Lung microvascular endothelial cell (primary cell): ENCODE data around the gene PLPP4. TPM values are rescaled to one million over a fixed set of nuclear protein-coding genes. Genes with fewer than 3 reads are reported as not detected.
A peak's percentile ranks its signal among the peaks of the same experiment; 100 is the strongest.

Source experiments
- DNase-seq, 2 donors: peaks; one replicate each; pipeline versions ENCODE4 v3.0.0 to v3.0.0-alpha.2; 2010; ENCODE audit warnings: low read depth in 2 of 2
- total RNA-seq: library from RNA; depleted of rRNA; stranded (reverse); fragments of >200 nt; gene quantifications from 2 replicates; pipeline ENCODE4 v1.2.1, GENCODE V29; 2014

The PLPP4 gene
- total RNA-seq, 1 donor from 2014 or later, result 0.20 TPM

DNA sequence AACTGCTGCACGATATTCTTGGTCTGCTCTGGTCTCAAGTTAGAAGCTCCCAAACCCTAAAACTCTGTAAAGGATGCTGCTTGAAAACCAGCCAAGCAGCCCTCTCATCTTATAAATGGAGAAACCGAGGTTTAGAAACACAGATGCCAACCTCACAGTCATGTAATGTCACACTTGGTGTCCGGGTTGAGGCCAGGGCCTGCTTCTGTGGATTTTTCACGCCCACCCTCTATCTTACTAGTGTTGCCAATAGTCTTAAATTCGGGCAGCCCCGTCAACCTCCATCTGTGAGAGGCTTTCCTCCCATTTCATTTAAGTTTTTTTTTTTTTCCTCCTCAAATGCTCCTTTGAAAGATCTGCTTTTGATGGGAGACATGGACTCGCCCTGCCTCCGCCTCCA, 28.9 kb downstream of the PLPP4 start:
- no peak for DNase-seq

DNA sequence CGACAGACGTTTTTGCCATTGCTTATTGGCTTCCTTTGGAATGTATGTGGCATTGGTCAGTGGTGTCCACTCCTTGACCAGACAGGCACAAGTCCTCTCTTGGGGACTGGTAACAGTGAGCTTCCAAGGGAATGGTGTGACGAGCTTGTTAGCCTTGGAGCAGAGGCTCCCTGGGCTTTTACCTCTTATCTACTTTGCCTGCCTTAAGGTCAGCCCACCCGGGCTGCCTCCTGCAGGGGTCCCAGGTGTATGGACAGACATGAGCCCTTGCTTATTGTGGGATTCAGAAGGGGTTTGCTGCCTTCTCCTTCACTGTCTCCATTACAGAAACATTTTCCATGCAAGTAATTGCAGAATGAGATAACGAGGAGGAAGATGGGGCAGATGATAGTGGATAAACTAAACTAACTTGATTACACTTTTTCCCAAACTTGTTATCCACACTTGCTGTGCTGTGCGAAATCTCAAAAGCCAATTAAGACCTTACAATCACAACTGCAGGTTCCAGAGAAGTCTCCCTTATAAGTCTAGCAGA, 29.7 kb downstream of the PLPP4 start:
- DNase-seq, result no peak

GRCh38 chr10:120490288-120490687, 33.3 kb downstream of the PLPP4 start:
- DNase-seq, result no peak

DNA sequence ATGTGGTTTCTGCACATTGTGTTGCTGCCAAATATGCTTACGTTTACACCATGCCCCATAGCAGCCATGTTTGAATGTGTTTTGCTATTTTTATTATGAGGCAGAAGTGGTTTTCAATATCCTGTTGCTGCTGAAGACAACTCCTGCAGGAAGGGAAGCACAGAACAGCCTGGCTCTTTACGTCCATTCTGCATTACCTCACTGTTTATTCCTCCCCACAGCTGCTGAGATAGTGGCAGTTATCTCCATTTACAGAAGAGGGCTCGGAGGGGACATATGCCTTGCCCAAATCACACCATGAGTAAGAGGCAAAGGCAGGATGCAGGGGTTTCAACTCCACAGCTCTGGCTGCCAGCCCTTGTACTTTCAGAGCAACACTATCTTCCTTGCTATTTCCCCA, 35.3 kb downstream of the PLPP4 start:
- DNase-seq, result peak in 1 of 2 donors; percentile 54

DNA sequence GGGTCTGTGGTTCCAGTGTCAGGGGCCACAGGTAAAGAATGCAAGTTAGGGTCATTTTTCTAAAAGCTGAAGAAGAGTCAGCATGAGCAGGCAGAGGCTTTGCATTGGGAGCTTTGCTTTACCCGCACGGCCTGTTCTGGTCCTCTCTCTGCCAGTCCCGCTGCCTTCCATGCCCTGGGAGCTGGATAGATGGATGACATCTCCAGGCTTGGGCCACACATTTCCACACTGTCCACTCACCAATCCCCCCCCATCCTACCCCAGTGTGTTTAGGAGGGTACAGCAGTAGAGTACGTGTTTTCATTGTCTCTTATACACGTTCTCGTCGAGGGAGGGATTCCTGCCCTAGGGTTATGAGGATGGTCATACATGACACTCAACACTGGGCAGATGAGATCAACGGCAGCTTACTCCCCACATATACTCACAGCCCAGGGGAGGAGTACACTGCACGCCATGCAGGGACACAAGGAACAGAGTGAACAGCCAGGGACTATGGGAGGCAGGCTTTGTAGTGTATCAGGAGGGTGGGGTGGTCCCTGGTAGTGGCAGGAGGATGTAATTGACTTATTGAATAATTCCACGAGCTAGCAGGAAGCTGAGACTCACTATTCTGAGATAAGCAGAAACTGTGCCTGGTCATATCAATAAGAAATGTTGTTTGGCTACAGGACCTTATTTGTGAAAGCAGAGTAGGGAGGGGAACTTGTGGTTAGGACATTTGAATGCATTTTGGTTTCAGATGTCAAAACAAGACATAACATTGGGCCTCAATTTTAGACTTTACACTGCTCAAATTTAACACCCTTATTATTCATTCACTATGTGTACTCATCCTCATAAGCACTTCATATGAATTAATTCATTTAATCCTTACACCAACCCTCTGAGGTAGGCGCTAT, 36.6 kb downstream of the PLPP4 start:
- no peak for DNase-seq

DNA sequence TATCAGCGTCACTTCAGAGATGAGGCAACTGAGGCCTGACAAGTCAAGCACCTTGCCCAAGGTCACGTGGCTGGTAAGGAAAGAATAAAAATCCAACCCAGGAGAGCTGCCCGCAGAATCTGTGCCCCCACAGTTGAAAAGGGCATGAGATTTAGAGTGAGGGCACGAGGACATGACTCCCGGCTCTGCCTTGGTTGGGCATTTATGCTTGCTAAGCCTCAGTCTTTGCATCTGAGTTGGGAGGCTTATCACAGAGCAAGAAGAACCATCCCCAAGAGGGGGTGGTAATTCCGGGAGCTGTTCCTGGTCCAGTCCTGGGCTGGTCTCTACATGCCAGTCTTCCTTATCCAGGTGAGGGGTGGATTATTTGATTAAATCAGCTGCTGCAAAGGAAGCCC, 37.3 kb downstream of the PLPP4 start:
- DNase-seq, result no peak

GRCh38 chr10:120495226-120496009, 38.4 kb downstream of the PLPP4 start:
- peak in 1 of 2 donors; percentile 57 for DNase-seq

DNA sequence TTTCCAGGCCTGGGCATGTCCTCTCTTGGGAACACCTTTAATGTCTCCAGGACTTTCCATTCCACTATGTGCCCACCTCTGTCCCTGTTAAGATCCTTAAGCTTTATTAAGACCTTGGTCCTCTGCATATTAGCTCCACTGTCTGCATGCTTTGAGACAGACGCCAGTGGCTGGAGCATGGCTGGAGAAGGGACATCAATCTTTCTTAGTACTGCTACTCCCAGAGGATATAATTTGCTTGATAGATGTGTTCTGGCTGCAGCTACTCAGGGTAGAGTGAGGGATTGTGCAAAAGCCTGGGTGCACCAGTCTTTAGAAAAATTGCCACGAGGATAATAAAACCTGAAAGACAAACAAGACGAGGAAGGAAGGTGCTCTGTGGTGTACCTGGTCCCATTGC, 42.9 kb downstream of the PLPP4 start:
- no peak for DNase-seq

GRCh38 chr10:120503689-120504088, 46.7 kb downstream of the PLPP4 start:
- DNase-seq, result peak in 1 of 2 donors; percentile 28

DNA sequence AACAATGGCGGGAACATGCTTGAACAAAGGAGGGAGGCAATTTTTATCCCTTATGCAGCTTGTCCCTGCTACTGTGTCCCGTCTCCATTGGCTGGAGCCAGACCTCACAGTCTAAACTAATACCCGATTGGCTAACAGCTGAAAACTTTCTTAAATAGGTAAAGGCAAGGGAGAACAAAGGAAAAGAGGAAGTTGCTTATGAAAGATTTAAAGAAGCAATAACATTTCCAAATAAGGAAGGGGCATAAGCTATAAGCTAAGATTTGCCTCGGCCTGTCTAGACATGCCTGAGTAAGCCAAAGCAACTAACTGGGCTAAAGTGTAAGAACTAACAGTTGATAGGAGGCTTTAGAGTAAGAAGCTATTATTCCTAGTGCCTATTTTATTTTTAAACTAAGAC, 47.2 kb downstream of the PLPP4 start:
- peak in 1 of 2 donors; percentile 29 for DNase-seq

DNA sequence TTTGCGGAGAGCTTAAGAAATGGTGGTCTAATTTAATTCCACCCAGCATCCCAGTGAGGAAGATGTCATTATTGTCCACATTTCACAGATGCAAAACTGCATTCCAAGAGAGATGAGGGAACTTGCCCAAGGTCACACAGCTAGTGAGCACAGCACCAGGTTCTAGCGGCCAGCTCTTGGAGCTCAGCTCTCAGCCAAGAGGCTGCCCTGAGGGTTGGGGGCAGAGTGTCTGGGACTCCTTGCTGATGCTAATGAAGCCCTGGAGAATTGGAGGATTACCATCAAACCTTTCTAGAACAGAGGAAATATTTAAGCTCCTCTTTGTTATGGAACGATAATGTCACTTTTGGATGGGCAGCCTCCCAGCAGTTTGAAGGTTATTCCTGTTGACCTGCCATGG, 48.0 kb downstream of the PLPP4 start:
- DNase-seq, result no peak

DNA sequence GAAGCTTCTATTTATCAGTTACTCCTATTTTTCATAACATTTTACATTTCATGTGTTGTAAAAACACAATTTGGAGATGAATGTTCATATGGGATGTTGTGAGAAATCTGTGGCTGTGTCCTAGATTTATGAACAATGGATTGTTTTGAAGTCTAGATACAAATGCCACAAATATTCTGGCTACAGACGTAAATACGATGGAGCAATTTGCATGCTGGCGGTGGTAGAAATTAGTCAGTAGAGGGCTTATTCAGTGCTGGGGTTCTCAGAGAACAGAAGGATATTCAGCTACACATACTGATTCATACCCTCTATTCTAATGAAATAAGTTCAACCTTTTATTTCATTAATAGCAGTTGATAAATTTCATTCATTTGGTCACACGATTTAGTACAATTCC, 48.8 kb downstream of the PLPP4 start:
- no peak for DNase-seq

- DNase-seq, result no peak
These were observed 49.6 kb downstream of the PLPP4 start for GRCh38 chr10:120506674-120507073.

- no peak for DNase-seq
These were observed 50.1 kb downstream of the PLPP4 start for GRCh38 chr10:120507175-120507574.

- no peak for DNase-seq
These were observed 50.6 kb downstream of the PLPP4 start for GRCh38 chr10:120507651-120508050.

DNA sequence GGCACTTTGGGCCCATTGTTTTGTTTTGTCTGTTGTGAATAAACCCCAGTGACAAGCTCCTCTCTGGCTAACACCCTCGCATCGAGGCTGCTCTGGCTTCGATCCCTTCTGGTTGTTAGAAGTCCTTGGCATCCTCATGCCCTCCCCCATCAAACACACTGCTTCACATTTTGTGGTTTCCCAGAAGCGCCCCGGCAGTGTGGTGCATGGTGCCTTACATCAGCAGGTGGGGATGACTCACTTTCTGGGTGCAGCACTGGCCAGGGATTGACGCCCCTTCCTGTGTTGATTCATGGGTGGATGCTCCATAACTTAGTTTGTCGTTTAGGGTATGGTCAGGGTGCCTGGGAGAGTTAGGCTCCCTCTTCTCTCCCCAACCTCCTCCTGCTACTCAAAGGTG, 51.4 kb downstream of the PLPP4 start:
- peak in 1 of 2 donors; percentile 68 for DNase-seq

DNA sequence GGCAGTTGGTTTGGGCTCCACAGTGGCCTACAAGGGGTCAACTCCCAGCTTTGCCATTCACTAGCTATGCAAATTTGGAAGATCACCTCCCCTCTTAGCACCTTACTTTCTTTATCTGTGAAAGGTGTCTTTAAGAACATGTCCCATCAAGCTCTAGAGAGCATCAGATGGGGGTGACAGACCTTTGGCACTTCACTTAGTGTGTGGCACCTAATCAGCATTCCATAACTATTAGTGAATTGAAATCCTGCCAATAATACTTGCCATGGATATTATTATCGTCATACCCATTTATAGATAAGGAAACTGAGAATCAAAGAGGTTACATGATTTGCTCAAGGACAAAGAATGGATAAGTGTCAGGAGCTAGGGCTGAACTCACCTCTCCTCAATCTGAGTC, 51.9 kb downstream of the PLPP4 start:
- DNase-seq, result no peak

DNA sequence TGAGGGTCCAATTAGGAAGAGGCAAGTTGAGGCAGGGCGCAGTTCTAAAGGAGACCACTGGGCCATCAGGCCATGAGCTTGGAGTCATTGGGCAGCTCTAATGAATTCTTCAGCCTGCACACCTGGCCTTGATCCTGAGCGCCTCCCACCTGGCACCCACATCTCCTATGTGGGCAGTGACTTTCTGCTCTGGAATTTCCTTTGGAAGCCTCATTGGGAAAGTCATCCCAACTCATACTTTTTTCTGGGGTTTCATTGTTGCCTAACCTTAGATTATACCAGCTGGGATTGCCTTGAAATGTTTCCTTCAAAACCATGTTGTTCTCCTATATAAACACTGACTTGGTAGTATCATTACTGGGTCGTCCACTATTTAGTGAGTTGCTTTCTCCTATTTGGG, 54.1 kb downstream of the PLPP4 start:
- no peak for DNase-seq

- DNase-seq, result no peak
These were observed 56.3 kb downstream of the PLPP4 start for GRCh38 chr10:120513307-120513796.

GRCh38 chr10:120514035-120514620, 57.1 kb downstream of the PLPP4 start:
- peak; percentile 2 to 72 for DNase-seq

DNA sequence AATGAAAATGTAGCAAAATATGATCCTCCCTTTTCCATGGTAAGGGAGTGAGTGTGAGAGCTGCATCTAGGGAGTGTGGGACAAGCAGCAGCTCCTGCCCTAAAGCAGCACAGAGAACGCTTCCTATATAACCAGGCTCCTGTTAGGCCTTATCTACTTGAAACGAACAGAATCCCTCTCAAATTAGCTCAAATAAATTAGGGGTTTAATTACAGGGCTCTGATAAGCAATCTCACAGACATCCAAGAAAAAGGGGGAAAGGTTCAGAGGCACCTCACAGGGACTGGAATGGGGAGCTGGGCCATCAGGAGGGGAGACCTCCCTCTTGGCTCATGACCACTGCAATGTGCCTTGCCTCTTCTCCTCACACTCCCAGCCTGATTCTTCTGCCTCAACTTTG, 57.9 kb downstream of the PLPP4 start:
- DNase-seq, result no peak

- DNase-seq, result no peak
These were observed 58.7 kb downstream of the PLPP4 start for GRCh38 chr10:120515741-120516140.
